Stimulated activated CD4-positive, alpha-beta T cell treated with anti-CD3 and anti-CD28 coated beads, Interleukin-12 subunit alpha, Interleukin-12 subunit beta, amount 100 ng/mL, for 48 hours (primary cell): ENCODE data around the gene DMWD.

Experiments
- DNase-seq, 3 donors: peaks; one replicate each; pipeline ENCODE4 v3.0.0-alpha.2; 2020; ENCODE audit warnings: low read depth in 2 of 3, low spot score in 1 of 3

DMWD gene

DNA sequence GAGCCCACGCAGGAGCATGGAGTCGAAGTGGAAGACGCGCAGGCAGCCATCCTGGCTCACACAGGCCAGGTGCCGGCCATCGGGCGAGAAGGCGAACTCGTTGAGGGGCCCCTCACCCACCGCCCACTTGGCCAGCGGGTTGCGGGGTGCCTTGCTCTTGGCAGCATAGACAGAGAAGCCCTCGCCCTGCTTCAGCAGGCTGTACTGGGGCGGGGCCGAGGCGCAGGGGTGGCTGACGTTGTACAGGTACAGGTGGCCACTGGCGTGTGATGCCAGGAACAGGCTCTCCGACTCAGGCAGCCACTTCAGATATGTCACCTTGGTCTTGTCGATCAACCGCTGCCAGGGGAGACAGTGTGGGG lies 6.1 kb downstream of the DMWD start:
- DNase-seq, result no peak

DNA sequence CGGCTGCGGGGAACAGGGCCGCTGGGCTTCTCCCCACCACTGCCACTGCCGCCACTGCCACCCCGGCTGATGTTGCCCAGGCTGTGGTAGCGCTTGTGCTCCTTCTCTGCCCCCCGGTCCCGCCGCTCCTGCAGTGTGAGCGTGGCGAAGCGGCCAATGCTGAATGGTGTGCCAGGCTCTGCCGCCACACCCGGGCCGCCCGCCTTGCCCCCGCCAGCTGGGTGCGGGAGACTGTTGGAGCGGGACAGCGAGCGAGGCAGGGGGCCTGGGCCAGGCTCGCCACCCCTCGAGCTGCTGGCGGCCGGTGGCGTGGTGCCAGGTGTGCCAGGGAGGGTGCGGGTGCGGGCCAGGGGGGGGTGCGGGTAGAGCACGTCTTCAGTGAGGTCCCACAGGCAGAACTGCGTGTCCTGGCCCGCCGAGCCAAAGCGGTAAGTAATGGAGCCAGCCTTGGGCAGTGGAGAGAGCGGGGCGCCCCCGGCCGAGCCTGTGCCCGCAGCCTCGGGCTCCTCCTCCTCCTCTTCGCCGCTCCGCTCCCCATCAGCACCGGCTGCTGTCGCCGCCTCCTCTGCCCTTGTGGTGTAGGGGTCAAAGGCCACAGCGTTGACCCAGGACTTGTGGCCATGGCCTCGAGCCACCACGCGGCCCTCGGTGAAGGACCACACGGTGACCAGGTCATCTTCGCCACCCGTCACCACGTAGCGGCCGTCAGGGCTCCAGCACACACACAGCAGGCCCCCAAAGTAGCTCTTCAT lies 6.7 kb downstream of the DMWD start:
- DNase-seq, result no peak

DNA sequence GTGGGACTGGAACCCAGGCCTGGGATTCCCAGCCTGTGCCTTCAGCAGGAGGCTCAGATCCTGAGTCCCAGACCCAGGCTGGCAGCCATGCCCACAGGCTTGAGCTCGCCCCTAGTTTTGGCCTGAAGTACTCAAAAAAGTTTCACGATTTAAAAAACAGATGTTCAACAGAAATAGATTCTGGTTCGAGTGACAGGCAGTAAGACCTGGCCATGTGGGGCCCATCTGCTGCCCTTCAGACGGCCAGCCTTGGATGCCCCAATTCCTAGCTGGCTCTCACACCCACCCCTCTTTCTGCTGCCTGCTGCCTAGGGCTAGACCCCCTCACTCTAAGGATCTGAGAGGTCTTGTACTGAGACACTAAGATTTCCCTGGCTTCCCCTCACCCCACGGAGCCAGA lies 7.5 kb downstream of the DMWD start:
- no peak for DNase-seq

DNA sequence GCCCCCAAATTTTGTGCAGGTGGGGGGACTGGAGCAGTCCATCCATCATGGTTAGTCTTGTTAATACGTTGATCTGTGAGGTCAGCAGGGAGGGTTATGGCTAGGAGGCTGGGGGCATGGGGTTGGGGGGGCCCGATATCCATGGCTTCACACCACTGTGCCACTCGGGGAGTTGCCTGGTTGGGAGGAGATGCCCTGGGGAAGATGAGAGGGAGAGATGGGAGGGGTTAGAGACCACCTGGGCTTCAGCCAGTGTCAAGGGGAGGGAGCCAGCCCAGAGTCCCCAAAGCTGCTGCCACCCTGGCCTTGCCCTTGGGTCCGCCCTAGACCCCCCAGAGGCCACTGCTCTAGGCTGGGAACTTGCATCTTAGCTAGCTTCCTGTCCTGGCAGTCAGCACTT lies 8.5 kb downstream of the DMWD start:
- no peak for DNase-seq

DNA sequence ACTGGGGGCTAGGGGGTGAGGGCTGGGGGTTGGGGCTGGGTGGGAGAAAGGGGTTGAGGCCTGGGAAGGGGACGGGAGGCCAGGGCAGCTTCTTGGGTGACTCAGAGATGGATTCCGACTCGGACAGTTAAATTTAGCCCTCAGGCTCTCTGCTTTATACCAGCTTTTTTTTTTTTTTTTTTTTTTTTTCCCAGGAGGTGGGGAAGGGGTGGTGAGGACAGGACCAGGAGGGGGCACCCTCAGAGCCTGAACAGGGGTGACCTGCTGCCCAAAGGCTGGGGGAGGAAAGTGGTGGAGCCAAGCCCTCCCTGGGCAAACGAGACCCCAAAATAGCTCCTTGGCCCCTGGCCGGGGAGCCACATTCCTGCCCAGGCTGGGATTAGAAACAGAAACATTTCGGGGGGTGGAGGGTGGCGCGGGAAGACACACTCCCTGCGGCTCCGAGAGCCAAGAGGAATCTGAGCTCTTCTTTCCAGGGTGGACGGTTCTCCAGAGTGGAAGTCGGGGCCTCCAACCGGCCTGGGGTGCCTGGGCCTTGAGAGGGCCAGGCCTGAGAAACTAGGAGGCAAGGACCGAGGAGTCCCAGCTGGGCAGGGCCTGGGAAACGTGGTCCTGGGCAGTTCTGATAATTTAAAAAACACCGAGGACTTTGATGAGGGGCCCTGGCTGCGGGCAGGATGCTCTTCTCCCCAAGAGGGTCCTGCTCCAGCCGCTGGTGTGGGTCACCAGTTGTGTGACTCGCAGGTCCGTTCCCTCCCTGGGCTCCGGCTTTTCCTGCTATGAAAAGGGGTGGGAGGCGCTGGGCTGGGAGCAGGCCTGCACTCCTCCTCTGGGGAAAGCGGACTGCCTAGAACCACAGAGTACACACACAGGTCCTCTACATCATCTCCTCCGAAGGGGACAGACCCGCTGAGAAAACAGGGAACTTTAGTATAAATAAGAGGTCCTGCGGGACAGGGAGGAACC lies 9.5 kb downstream of the DMWD start:
- DNase-seq, result no peak

DNA sequence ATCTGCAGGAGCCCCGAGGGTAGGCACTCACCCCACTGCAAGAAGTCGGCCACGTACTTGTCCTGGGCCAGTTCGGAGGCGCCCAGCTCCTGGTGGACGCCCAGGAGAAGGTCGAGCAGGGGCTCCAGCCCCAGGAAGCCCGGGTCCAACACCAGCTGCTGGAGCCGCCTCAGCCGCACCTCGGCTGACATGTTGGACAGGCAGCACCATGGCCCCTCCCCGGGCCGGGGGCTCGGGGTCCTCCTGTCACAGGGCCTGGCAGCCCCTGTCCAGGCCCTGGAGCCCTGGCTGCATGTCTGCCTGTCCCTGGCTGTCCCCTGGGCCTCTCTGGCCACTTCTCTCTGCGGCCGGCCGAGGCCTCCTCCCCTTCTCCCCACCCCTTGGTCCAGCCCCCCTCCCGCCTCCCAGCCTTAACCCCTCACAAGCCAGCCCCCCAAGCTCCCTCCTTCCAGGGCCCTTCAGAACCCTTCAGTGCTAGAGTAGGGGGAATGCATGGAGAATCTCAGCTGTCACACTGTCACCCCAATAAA lies 10.4 kb downstream of the DMWD start, which contains the start of gene DMPK:
DMPK (minus strand) TSS at position 329 of the 530 bp plus-strand sequence; CDS start at position 191, 138 bp downstream.
- DNase-seq, result no peak

DNA sequence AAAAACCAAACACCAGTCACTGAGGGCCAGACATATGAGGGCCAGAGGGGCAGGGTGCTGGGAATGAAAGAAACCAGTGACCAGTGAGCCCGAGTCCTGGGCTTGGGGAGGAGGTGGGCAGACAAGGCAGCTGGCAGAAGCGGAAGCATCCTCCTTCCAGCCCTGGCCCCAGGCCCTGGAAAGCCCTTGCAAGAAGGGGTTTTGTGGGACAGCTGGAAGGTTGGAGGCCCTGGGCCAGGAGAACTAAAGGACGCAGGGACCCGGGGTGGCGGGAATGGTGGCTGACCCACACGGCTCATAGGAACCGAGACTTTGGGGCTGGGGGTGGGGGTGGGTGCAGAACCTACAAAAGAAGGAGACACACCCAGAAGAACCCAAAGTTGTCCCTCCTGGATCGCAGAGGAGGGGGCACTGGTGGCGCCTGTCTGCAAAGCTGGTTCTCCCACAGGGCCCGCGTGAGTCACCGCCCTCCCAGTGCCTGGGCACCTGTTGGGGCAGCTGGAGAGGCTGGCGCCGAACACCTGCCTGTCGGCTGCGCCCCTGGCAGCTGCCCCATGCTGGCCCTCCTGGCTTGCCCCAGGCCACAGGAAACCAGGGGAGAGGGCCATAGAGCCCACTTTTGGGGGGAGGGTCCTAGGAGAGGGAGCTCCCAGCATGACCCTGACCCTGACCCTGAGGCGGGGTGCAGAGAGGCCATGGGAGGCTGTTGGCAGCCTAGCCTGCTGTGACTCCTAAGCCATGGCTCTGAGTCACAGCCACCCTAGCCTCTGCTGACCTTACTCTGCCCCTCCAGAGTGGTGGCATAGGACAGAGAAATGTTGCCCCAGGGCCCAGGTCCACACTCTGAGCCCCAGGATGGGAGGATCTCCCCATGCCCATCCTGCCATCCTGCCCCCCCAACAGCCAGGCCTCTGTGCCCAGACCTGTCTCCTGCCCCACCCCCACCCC lies 11.2 kb downstream of the DMWD start:
- DNase-seq, result no peak

DNA sequence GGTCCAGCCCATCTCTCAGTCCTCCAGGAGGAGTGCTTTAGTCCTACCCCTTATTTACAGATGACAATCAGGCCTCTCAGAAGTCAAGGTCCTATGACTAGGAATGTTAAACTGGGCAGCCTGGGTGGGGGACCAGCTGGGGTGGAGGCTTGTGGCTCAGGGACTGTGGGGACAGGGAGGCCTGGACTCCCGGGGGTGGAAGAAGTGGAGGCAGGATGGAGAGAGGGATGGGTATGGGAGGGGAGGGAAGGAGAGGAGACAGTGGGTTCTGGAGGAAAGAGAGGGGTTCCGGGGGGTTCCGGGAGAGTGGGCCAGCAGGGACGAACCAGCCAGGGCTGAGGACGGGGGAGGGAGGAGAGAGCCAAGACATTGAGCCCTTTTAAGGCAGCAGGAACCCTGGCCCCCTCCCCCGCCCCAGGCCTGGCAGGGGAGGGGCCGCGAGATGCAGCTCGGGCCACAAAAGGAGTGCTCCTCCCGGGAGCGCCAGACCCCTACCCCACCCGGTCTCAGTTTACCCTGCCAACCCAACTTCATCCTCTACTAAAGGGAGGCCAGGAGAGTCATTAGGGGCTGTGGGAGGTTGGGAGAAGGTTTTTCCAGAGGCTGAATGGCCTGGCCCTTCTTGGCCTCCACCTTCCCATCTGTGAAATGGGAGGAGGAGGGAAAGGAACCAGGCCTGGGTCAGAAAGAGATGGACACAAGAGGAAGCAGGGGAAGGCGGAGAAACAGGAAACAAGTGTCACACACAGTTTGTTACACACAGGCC lies 12.0 kb downstream of the DMWD start:
- no peak for DNase-seq

DNA sequence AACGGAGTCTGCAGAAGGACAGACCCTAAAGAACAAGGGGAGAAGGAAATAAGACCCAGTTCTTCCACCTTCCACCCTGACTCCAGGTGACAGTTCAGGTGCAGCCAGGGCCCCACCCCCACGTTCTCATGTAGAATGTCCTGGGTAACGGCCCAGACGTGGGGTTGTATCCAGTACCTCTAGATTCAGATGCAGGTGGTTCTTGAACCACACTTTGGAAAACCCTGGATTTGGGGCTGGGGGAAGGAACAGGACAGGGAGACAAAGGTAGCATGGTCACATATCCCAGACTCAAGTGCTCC lies 12.5 kb downstream of the DMWD start:
- no peak for DNase-seq

DNA sequence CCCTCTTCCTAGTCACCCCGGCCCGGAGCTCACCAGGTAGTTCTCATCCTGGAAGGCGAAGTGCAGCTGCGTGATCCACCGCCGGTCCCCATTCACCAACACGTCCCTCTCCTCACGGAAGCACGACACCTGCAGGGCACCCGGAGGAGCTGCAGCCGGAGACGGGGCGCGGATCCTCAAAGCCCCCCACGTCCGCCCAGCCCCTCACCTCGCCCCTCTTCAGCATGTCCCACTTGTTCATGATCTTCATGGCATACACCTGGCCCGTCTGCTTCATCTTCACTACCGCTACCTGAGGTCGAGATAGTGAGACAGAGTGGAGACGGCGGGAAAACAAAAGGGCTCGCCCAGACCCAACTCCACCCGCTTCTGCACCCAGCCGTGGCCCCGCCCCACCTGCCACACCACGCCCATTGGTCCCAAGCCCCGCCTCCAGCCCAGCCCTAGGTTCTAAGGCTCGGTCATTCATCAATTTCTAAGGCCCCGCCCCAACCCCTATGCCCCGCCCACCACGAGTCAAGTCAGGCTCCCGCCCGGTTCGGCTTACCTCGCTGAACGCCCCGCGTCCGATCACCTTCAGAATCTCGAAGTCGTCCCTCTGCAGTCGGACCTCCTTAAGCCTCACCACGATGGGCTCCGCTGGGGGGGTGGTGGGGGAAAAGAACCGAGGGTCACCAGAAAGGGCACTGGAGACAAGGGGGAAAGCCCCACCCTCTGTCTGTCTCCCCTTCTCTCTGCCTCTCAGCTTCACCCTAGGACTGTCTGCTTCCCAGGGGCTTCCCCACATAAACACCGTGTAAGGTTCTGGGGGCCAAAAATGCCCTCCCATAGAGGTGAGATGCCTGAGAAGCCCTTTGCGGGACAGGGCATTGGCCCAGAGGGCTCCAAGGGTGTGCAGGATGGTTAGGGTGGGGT lies 13.2 kb downstream of the DMWD start:
- peak; percentile 90 to 99 (median 93) for DNase-seq

DNA sequence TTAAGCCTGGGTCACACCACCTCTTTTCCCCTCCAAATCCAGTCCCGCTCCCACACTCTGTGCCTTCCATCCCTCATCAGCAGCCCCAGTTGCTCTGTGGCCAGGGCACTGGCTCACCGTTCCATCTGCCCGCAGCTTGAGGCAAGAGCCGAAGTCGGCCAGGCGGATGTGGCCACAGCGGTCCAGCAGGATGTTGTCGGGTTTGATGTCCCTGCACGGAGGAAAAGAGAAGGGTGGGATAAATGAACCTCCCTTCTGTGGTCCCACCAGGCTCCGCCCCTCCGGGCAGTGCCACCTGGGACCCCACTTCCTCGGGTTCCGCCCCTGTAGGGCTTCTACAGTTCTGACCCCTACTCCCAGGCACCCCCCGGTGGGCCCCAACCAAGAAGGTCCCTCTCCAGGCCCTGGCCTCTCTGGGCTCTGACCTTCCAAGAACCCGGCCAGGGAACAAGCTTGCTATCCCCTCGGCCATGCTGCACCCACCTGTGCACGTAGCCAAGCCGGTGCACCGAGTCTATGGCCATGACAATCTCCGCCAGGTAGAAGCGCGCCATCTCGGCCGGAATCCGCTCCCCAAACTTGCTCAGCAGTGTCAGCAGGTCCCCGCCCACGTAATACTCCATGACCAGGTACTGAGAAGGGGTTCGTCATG lies 14.5 kb downstream of the DMWD start:
- no peak for DNase-seq

DNA sequence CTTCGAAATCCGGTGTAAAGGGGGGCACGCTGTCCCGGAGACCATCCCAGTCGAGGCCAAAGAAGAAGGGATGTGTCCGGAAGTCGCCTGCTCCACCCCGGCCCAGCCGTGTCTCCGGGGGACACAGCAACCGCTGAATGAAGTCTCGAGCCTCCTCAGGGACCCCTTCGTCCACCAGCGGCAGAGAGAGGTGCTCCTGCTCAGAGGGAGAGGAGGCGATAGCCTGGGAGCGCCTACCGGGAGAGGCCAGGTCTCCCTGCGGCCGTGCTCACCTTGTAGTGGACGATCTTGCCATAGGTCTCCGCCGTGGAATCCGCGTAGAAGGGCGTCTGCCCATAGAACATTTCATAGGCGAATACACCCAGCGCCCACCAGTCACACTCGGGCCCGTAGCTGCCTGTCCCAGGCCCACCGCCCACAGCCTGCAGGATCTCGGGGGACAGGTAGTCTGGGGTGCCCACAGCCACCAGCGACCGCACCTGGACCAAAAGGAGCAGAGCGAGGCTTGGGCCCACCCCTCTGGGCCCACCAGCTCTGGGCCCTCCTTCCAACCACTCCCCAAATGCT lies 15.2 kb downstream of the DMWD start:
- no peak for DNase-seq

DNA sequence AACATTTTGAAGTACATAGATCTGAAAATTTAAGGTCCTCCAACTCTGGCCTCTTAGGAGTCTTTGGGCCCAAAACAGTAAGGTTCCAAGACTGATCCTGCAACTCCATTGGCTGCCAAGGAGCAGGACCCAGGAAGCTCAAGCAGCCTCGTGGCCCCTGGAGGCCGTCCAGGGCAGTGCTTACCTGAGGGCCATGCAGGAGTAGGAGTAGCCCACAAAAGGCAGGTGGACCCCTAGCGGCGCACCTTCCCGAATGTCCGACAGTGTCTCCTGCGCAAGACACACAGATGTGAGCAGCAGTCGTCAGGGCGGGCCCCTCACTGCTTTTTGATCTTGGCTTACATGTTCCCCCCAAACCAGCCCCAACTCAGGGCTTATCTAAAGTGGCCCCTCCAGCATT lies 17.9 kb downstream of the DMWD start:
- no peak for DNase-seq

DNA sequence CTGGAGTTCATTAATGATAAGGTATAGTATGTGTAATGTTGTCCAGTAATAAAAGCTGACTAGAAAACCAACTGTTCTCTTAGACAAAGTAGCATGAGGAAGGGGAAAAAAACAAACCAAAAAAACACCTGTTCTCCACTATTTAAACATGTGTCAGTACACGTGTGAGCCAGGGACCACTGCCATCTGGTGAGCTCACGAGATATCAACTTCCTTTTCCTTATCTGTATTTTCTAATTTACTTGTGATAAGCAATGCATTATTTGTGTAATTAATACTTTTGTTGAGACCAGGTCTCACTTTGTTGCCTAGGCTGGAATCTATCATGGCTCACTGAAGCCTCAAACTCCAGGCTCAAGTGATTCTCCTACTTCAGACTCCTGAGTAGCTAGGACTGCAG lies 19.3 kb downstream of the DMWD start:
- DNase-seq, result no peak

DNA sequence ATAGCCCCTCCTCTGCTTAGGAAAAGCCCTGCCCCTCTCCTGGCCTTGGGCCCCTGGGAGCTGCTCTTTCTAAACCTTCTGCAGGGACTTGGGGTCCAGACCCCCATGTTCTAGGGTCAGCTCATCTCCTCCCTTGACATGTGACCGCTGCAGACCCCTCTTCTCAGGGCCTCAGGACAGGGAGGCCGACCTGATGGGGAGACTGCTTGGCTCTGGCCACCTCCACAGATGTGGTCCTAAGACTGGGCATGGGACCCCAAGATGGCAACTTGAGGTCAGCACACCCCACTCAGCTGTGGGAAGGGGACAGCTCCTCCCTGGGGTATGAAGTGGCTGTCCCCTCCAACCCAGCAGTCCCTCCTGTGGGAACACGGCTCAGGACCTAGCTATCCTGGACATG lies 19.7 kb downstream of the DMWD start:
- no peak for DNase-seq

DNA sequence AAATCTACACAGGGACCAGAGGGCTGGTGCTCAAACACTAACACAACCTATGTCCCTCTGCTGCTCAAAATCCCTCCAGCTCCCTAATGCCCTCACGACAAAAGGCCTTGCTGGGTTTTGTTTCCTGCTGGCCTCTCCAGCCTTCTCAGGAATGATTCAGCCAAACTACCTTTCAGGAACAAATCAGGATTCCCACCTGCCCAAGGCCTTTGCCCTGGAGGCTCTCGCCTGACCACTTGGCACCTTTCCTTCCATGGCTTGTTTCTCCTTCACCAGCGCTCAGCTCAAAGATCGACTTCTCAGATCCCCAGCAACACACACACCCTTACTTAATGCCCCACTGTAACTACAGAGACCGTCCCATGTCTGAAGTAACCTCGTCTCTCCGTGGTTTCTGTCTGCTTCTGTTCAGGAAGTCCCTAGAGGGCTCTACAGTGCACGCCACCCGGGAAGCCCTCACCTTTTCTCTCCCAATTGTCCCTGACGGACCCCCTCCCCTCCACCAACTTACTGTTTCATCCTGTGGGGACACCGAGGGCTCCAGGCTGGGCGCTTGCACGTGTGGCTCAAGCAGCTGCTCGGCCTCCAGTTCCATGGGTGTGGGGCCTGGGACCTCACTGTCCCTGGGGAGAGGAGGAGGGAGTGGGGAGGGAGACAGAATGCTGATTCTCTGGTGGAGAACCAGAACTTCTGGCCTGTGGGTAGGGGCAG lies 20.4 kb downstream of the DMWD start:
- DNase-seq, result no peak

DNA sequence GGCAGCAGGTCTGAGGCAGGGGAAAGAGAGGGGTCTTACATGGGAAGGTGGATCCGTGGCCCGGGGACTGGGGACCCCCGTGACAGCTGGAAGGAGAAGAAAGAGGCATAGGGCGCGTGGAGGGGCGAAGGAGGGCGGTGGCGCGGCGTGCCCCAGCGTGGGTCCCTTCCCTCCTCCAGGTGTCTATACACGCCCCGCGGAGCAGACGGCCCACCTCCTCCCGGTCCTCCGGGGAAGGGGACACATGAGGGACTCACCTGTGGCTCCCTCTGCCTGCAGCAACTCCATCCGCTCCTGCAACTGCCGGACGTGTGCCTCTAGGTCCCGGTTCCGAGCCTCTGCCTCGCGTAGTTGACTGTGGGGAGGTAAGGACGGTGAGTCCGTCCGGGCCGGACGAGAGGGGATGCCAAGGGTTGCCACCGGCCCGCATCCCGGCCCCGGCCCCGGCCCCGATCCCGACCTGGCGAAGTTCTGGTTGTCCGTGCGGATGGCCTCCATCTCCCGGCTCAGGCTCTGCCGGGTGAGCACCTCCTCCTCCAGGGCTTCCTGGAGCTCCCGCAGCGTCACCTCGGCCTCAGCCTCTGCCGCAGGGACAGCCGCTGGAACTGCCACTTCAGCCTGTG lies 21.2 kb downstream of the DMWD start:
- DNase-seq, result no peak
